Glutamatergic neuron (in vitro differentiated cells): ENCODE results near the gene PEDS1. TPM values are rescaled to one million over a fixed set of nuclear protein-coding genes. Genes with fewer than 3 reads are reported as not detected.
A peak's percentile ranks its signal among the peaks of the same experiment; 100 is the strongest.

Experiments
- DNase-seq: peaks from one replicate; pipeline ENCODE4 v3.0.0; 2022
- H3K27ac Mint-ChIP-seq: one replicate; pipeline ENCODE4 v1.8.0; 2020; ENCODE audit warnings: mild to moderate bottlenecking, mixed read lengths, inconsistent platforms; ENCODE audit not compliant: unreplicated experiment
- H3K27me3 Mint-ChIP-seq: one replicate; pipeline ENCODE4 v1.8.0; 2020; ENCODE audit warnings: mild to moderate bottlenecking, moderate library complexity, mixed read lengths, inconsistent platforms; ENCODE audit not compliant: unreplicated experiment
- H3K36me3 Mint-ChIP-seq: one replicate; pipeline ENCODE4 v1.8.0; 2020; ENCODE audit warnings: mild to moderate bottlenecking, mixed read lengths, inconsistent platforms; ENCODE audit not compliant: unreplicated experiment
- H3K4me1 Mint-ChIP-seq: one replicate; pipeline ENCODE4 v1.8.0; 2020; ENCODE audit warnings: mild to moderate bottlenecking, low read depth, mixed read lengths, inconsistent platforms; ENCODE audit not compliant: unreplicated experiment
- H3K4me3 Mint-ChIP-seq: one replicate; pipeline ENCODE4 v1.8.0; 2020; ENCODE audit warnings: mild to moderate bottlenecking, mixed read lengths, inconsistent platforms; ENCODE audit not compliant: unreplicated experiment
- H3K9me3 Mint-ChIP-seq: one replicate; pipeline ENCODE4 v1.8.0; 2020; ENCODE audit warnings: mild to moderate bottlenecking, moderate library complexity, mixed read lengths, inconsistent platforms; ENCODE audit not compliant: unreplicated experiment
- CTCF ChIP-seq: fragments of 200-600 bp; sonication (generic); IDR thresholded peaks from one replicate; pipeline ENCODE4 v1.5.0; 2021; ENCODE audit not compliant: partially characterized antibody, unreplicated experiment
- total RNA-seq: library from RNA; stranded (reverse); fragmentation: NEBNext Ultra II Directional; extraction: Animal tissue kit (Norgen Biotek cat#: 25700); gene quantifications from one replicate; pipeline ENCODE4 v1.2.1, GENCODE V29; 2021; ENCODE audit not compliant: unreplicated experiment

The PEDS1 gene
- total RNA-seq, 1 donor from 2014 or later = 29.3 TPM

GRCh38 chr20:50172347-50173013, 19.0 kb upstream of the PEDS1 start:
- Mint-ChIP-seq H3K27me3 (peaks cover 3% of the 10 kb centered on the region), H3K9me3 (no peaks in the 10 kb centered on the region), H3K27ac (no peak overlapping the region), H3K36me3 (no peaks in the 10 kb centered on the region), H3K4me1 (peaks cover 2% of the 10 kb centered on the region), H3K4me3 (peak overlapping the region; percentile 78)
- no peak for TF ChIP-seq CTCF
- DNase-seq = peak; percentile 76

GRCh38 chr20:50170549-50171220, 17.2 kb upstream of the PEDS1 start:
- peaks cover 10% of the 10 kb centered on the region for H3K4me1 Mint-ChIP-seq
- TF ChIP-seq CTCF = no peak
- no peaks in the 10 kb centered on the region for H3K9me3 Mint-ChIP-seq
- no peak for DNase-seq
- no peak overlapping the region for H3K4me3 Mint-ChIP-seq
- peaks cover 3% of the 10 kb centered on the region for H3K27me3 Mint-ChIP-seq
- H3K27ac Mint-ChIP-seq = no peak overlapping the region
- H3K36me3 Mint-ChIP-seq = no peaks in the 10 kb centered on the region

- TF ChIP-seq CTCF = peak; percentile 93
- Mint-ChIP-seq H3K27ac (no peak overlapping the region), H3K27me3 (peaks cover 3% of the 10 kb centered on the region), H3K4me3 (no peak overlapping the region), H3K9me3 (no peaks in the 10 kb centered on the region), H3K36me3 (no peaks in the 10 kb centered on the region), H3K4me1 (peaks cover 11% of the 10 kb centered on the region)
- peak; percentile 81 for DNase-seq
Observed at GRCh38 chr20:50169329-50169823, 15.9 kb upstream of the PEDS1 start.

- H3K27ac Mint-ChIP-seq = peak overlapping the region; percentile 71
- no peak for TF ChIP-seq CTCF
- H3K9me3 Mint-ChIP-seq = peaks cover 3% of the 10 kb centered on the region
- H3K27me3 Mint-ChIP-seq = peaks cover 3% of the 10 kb centered on the region
- peak; percentile 69 for DNase-seq
- peak overlapping the region; percentile 81 for H3K4me3 Mint-ChIP-seq
- peaks cover 10% of the 10 kb centered on the region for H3K4me1 Mint-ChIP-seq
- no peaks in the 10 kb centered on the region for H3K36me3 Mint-ChIP-seq
Observed at GRCh38 chr20:50165684-50166554, 12.4 kb upstream of the PEDS1 start.
